Measurements from ENCODE around the gene ARHGAP36. TPM values are rescaled to one million over a fixed set of nuclear protein-coding genes. Genes with fewer than 3 reads are reported as not detected.

ARHGAP36 gene
- total and polyA plus RNA-seq, 9 of the 15 experiments (the other 6 are each of a cell fraction or from before 2014, with no cell fraction given) = not detected

DNA sequence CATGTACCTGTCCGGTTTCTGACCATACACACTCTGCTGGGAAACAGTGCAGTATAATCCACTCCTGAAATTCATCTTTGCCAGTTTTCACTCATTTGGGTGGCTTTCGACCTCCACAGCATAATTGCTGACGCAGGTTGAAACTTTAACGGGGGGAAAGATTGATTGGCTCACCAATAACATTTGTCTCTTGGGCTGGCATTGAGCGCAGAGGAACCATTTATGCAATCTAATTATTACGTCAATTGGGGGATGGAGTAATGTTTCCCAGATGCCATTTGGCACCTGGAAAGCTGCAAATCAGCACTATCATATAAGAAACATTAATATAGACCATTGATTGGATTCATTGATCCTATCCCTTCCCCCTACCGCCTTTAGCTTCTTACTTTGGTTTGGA is 24.1 kb upstream of the ARHGAP36 start:
- intact Hi-C loops (cut with micrococcal nuclease) = no loop called here
- 1% methylated on average over 7 of the region's 7 CpGs for WGBS (ENCODE audit: insufficient coverage, low coverage, missing lambda C conversion rate)
- H3K9me1 ChIP-seq (ENCODE audit: control insufficient read depth, insufficient read depth, low read length) = no peaks in the 10 kb centered on the region

More for the DNA sequence above, 24.1 kb upstream of the ARHGAP36 start:
- H3K36me3 ChIP-seq (ENCODE audit: control insufficient read depth, insufficient read depth, low read length) = no peaks in the 10 kb centered on the region
- no peak for TF ChIP-seq EGR1 (conservative IDR thresholded peaks at IDR 0.05)
- TF ChIP-seq STAG1 (CRISPR knock-in tag; IDR thresholded peaks at IDR 0.05; ENCODE audit: borderline replicate concordance) = no peak
- no peak for TF ChIP-seq FOXJ2 (tag; IDR thresholded peaks at IDR 0.05)
- no peak for TF ChIP-seq TOE1 (IDR thresholded peaks at IDR 0.05; ENCODE audit: borderline replicate concordance)
- TF ChIP-seq TOE1 (CRISPR knock-in tag; IDR thresholded peaks at IDR 0.05; ENCODE audit: borderline replicate concordance, low read depth) = no peak
- TF ChIP-seq, protein P1, sequence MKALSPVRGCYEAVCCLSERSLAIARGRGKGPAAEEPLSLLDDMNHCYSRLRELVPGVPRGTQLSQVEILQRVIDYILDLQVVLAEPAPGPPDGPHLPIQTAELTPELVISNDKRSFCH (CRISPR knock-in tag; IDR thresholded peaks at IDR 0.05) = no peak
- TF ChIP-seq, protein P1 (tag; IDR thresholded peaks at IDR 0.05) = no peak
- TF ChIP-seq SRSF9 (IDR thresholded peaks at IDR 0.05; ENCODE audit: borderline replicate concordance, low read depth, low read length) = no peak
- no peak for TF ChIP-seq IRF2 (CRISPR knock-in tag; IDR thresholded peaks at IDR 0.05)
- TF ChIP-seq GTF2F1 (IDR thresholded peaks at IDR 0.05; ENCODE audit: low read depth, low read length) = no peak
- TF ChIP-seq STAT5B (CRISPR knock-in tag; IDR thresholded peaks at IDR 0.05) = no peak
- TF ChIP-seq MAZ (CRISPR knock-in tag; conservative IDR thresholded peaks at IDR 0.05 in 1 of 2, IDR thresholded peaks at IDR 0.05 in 1 of 2) = no peak
- TF ChIP-seq LEF1 (IDR thresholded peaks at IDR 0.05) = no peak
- TF ChIP-seq POLR3G (IDR thresholded peaks at IDR 0.05; ENCODE audit: extremely low read depth, insufficient read length, insufficient replicate concordance) = no peak
- TF ChIP-seq TAF7 (tag; IDR thresholded peaks at IDR 0.05) = no peak
- TF ChIP-seq, protein P2, sequence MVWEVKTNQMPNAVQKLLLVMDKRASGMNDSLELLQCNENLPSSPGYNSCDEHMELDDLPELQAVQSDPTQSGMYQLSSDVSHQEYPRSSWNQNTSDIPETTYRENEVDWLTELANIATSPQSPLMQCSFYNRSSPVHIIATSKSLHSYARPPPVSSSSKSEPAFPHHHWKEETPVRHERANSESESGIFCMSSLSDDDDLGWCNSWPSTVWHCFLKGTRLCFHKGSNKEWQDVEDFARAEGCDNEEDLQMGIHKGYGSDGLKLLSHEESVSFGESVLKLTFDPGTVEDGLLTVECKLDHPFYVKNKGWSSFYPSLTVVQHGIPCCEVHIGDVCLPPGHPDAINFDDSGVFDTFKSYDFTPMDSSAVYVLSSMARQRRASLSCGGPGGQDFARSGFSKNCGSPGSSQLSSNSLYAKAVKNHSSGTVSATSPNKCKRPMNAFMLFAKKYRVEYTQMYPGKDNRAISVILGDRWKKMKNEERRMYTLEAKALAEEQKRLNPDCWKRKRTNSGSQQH (CRISPR knock-in tag; IDR thresholded peaks at IDR 0.05) = no peak
- no peak for TF ChIP-seq PHF8 (IDR thresholded peaks at IDR 0.05; ENCODE audit: borderline replicate concordance, low read length)
- TF ChIP-seq PURB (CRISPR knock-in tag; IDR thresholded peaks at IDR 0.05; ENCODE audit: low read depth) = no peak
- TF ChIP-seq, protein P3, sequence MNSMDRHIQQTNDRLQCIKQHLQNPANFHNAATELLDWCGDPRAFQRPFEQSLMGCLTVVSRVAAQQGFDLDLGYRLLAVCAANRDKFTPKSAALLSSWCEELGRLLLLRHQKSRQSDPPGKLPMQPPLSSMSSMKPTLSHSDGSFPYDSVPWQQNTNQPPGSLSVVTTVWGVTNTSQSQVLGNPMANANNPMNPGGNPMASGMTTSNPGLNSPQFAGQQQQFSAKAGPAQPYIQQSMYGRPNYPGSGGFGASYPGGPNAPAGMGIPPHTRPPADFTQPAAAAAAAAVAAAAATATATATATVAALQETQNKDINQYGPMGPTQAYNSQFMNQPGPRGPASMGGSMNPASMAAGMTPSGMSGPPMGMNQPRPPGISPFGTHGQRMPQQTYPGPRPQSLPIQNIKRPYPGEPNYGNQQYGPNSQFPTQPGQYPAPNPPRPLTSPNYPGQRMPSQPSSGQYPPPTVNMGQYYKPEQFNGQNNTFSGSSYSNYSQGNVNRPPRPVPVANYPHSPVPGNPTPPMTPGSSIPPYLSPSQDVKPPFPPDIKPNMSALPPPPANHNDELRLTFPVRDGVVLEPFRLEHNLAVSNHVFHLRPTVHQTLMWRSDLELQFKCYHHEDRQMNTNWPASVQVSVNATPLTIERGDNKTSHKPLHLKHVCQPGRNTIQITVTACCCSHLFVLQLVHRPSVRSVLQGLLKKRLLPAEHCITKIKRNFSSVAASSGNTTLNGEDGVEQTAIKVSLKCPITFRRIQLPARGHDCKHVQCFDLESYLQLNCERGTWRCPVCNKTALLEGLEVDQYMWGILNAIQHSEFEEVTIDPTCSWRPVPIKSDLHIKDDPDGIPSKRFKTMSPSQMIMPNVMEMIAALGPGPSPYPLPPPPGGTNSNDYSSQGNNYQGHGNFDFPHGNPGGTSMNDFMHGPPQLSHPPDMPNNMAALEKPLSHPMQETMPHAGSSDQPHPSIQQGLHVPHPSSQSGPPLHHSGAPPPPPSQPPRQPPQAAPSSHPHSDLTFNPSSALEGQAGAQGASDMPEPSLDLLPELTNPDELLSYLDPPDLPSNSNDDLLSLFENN (IDR thresholded peaks at IDR 0.05; ENCODE audit: low read depth in 2 of 2, low read length in 2 of 2) = no peak
- TF ChIP-seq ZC3H8 (IDR thresholded peaks at IDR 0.05) = no peak
- no peak overlapping the region for H3K4me3 ChIP-seq
- ChIA-PET POLR2A (no interaction called here), CTCF (ENCODE audit: low intra/inter-chr PET ratio) (interaction anchor here (0.9 kb wide), 1 partner anchor 704 kb away, joined by 4 read pairs; no protein-coding TSS in a partner anchor)
- no peak overlapping the region for H3K4me2 ChIP-seq (ENCODE audit: insufficient read depth, low read length)
- H3K9ac ChIP-seq (ENCODE audit: insufficient read depth in 1 of 2, low read depth in 2 of 2, low read length in 2 of 2) = no peak overlapping the region
- DNase-seq (ENCODE audit: extremely low read depth in 1 of 4, low spot score in 3 of 4) (no peak), FAIRE-seq (no peak), ATAC-seq (no peak)
- H2AFZ ChIP-seq (ENCODE audit: low read depth, low read length) = no peak overlapping the region
- no peaks in the 10 kb centered on the region for H3K9me3 ChIP-seq (replicated peaks; ENCODE audit: control insufficient read depth, insufficient read depth, low read depth, low read length)
- in situ Hi-C loops (cut with MboI) = no loop called here
- no peaks in the 10 kb centered on the region for H4K20me1 ChIP-seq (replicated peaks; ENCODE audit: control insufficient read depth, insufficient read depth, low read length)
- no peaks in the 10 kb centered on the region for H3K4me1 ChIP-seq (replicated peaks in 1 of 2; ENCODE audit: control insufficient read depth in 2 of 2, insufficient read depth in 2 of 2, low read length in 2 of 2)
- BruUV-seq (replicated peaks) = no TSS peak
- no peaks in the 10 kb centered on the region for H3K79me2 ChIP-seq (ENCODE audit: control insufficient read depth, insufficient read depth, low read length)
- no peaks in the 10 kb centered on the region for H3K27me3 ChIP-seq (ENCODE audit: control insufficient read depth in 2 of 2, insufficient read depth in 2 of 2, low read length in 2 of 2)
- H3K27ac ChIP-seq (ENCODE audit: extremely low read depth, low read depth, low read length) = no peak overlapping the region

Measured in K562 (cell line).